Loucy (cell line): Measurements from ENCODE around the gene NR0B1.

Source experiments
- CTCF ChIP-seq: fragments of 200-600 bp; sonication (generic); conservative IDR thresholded peaks from 2 replicates; pipeline ENCODE4 v1.5.1; 2014; ENCODE audit warnings: mild to moderate bottlenecking, antibody characterized with exemption, low read length
- EZH2phosphoT487 ChIP-seq: fragments of 200-600 bp; IDR thresholded peaks from 2 replicates; pipeline ENCODE4 v1.6.1; 2018; ENCODE audit warnings: antibody characterized with exemption, mild to moderate bottlenecking, moderate library complexity, borderline replicate concordance

- TF ChIP-seq CTCF (no peak), EZH2phosphoT487 (no peak)
Observed at GRCh38 chrX:30302956-30303355, 6.2 kb downstream of the NR0B1 start.
